PC-9 (cell line): ENCODE data around the gene PACSIN1. TPM values are rescaled to one million over a fixed set of nuclear protein-coding genes. Genes with fewer than 3 reads are reported as not detected.

Source experiments
- Bru-seq: library from RNA; stranded (reverse); fragments of 400-500 nt; gene quantifications from one replicate; lab custom pipeline; 2021; lab: Mats Ljungman, UMichigan
- BruChase-seq, 2 experiments: library from RNA; stranded (reverse); fragments of 400-500 nt; gene quantifications; one replicate each; lab custom pipeline; 2021; lab: Mats Ljungman, UMichigan
- BruUV-seq: library from RNA; stranded (reverse); fragments of 400-500 nt; replicated peaks from 2 replicates; lab custom pipeline; 2021; lab: Mats Ljungman, UMichigan
- CTCF ChIA-PET: fragments of 300-600 bp; sonication (Branson Sonifier 250); formaldehyde crosslinking; loops from one replicate; lab custom pipeline; 2022; ENCODE audit warnings: antibody characterized with exemption; lab: Charles Lee
- POLR2A ChIA-PET: fragments of 300-600 bp; sonication (Branson Sonifier 250); formaldehyde crosslinking; loops from one replicate; lab custom pipeline; 2022; ENCODE audit warnings: antibody characterized with exemption; ENCODE audit not compliant: unreplicated experiment; lab: Charles Lee
- DNase-seq, 2 experiments: peaks; one replicate each; pipeline versions ENCODE4 v3.0.0 to v3.0.0-alpha.2; 2015 to 2022; ENCODE audit warnings: mixed read lengths in 1 of 2
- H2AFZ ChIP-seq: fragments of 200-600 bp; sonication (generic); 2 replicates; pipeline ENCODE4 v1.8.1; 2017; ENCODE audit warnings: antibody characterized with exemption
- H3F3A ChIP-seq: fragments of 200-600 bp; sonication (generic); 2 replicates; pipeline ENCODE4 v1.8.1; 2017; ENCODE audit warnings: antibody characterized with exemption, mild to moderate bottlenecking, low read depth; ENCODE audit not compliant: insufficient read depth
- H3K27ac ChIP-seq: fragments of 200-600 bp; sonication (generic); 2 replicates; pipeline ENCODE4 v1.6.1; 2016; ENCODE audit warnings: mixed run types
- H3K27me3 ChIP-seq: fragments of 200-600 bp; sonication (generic); 2 replicates; pipeline ENCODE4 v1.6.1; 2016; ENCODE audit warnings: low read depth, mixed run types; ENCODE audit not compliant: insufficient read depth
- H3K36me3 ChIP-seq: fragments of 200-600 bp; sonication (generic); 2 replicates; pipeline ENCODE4 v1.6.1; 2016; ENCODE audit warnings: low read depth, mixed run types
- H3K4me1 ChIP-seq: fragments of 200-600 bp; sonication (generic); replicated peaks from 2 replicates; pipeline ENCODE4 v1.6.1; 2016; ENCODE audit warnings: mixed run types; ENCODE audit not compliant: insufficient read depth
- H3K4me2 ChIP-seq: fragments of 200-600 bp; sonication (generic); 2 replicates; pipeline ENCODE4 v1.6.1; 2017; ENCODE audit warnings: mixed run types
- H3K4me3 ChIP-seq: fragments of 200-600 bp; sonication (generic); 2 replicates; pipeline ENCODE4 v1.6.1; 2016; ENCODE audit warnings: mixed run types
- H3K79me2 ChIP-seq: fragments of 200-600 bp; sonication (generic); 2 replicates; pipeline ENCODE4 v1.6.1; 2017; ENCODE audit warnings: low read depth, mixed run types
- H3K9me2 ChIP-seq: fragments of 200-600 bp; sonication (generic); 2 replicates; pipeline ENCODE4 v1.8.1; 2017; ENCODE audit warnings: mild to moderate bottlenecking; ENCODE audit not compliant: insufficient read depth
- H3K9me3 ChIP-seq: fragments of 200-600 bp; sonication (generic); 2 replicates; pipeline ENCODE4 v1.8.1; 2016; ENCODE audit warnings: low read depth; ENCODE audit not compliant: insufficient read depth
- H4K20me1 ChIP-seq: fragments of 200-600 bp; sonication (generic); 2 replicates; pipeline ENCODE4 v1.8.1; 2017; ENCODE audit not compliant: insufficient read depth
- CTCF ChIP-seq: fragments of 200-600 bp; sonication (generic); conservative IDR thresholded peaks from 2 replicates; pipeline ENCODE4 v1.6.1; 2017; ENCODE audit warnings: mixed run types, antibody characterized with exemption, mild to moderate bottlenecking, moderate library complexity
- EZH2 ChIP-seq: fragments of 200-600 bp; sonication (generic); IDR thresholded peaks from 2 replicates; pipeline ENCODE4 v1.8.0; 2017; ENCODE audit warnings: antibody characterized with exemption, low read depth
- intact Hi-C: fragments of 100-400 bp; cut with micrococcal nuclease; formaldehyde crosslinking; loops from one replicate; pipeline ENCODE4 v1.10.0; 2022; ENCODE audit not compliant: unreplicated experiment
- long read RNA-seq: library from polyadenylated mRNA; stranded (forward); transcript quantifications from one replicate; pipeline ENCODE4 v2.0.0, GENCODE V29; 2022
- total RNA-seq: library from RNA; stranded (reverse); gene quantifications from 2 replicates; pipeline ENCODE4 v1.2.3, GENCODE V29; 2021

PACSIN1 gene
- total RNA-seq: 5.0 and 6.4 TPM in 2 replicates
- Bru-seq, nascent RNA: percentile 30 among the genes with signal in this experiment
- BruChase-seq, experiment 1, labeled RNA remaining after a 2-hour chase: percentile 26 among the genes with signal in this experiment
- BruChase-seq, experiment 2, labeled RNA remaining after a 6-hour chase: percentile 34 among the genes with signal in this experiment
- long read RNA-seq, partial matches to known transcripts: 1 of 3 reads
- long read RNA-seq, other reads (novel, unspliced or antisense): 2 of 3 reads

DNA sequence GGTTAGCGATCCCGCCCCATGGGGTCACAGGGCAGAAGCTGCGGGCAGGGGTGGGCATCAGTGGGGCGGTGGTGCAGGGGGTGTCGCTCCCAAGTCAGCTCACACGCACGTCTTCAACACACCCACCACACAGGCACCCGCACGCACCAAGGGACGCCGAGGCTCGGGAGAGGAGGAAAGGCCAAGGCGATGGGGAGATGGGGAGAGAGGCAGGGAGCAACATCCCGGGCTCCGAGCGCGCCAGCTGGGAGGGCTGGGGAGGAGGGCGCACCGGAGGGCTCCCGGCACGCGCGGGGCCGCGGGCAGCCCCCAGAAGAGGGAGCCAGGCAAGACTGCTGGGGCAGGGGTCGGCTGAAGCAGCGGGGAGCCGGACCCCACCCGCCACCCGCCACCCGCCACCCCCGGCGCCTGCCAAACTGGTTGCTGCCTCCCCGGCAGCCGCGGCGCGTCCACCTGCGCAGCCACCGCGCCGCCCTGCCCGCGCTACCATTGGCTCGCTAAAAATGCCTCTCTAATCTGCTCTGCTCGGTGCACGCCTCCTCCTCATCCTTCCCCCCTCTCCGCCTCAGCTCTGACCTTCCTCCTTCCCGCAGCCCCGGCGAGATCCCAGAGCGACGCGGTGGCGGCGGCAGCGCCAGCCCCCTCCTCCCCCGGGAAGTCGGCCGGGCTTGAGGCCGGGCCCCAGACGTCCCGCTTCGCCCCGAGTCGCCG is at the start of gene PACSIN1:
TSS of gene PACSIN1 (plus strand) at position 546 of the 711 bp plus-strand sequence. CDS start 60,230 bp downstream, outside the sequence.
- H3K27me3 ChIP-seq: no peaks in the 10 kb centered on the region
- no peaks in the 10 kb centered on the region for H3K79me2 ChIP-seq
- H3K4me2 ChIP-seq: peak within 1 kb of the TSS; percentile 90
- H3F3A ChIP-seq: peaks cover 31% of the 10 kb centered on the region
- POLR2A ChIA-PET: no interaction called here
- peak within 1 kb of the TSS; percentile 83 for H2AFZ ChIP-seq
- BruUV-seq: TSS peak; percentile 44
- DNase-seq: peak in 1 of 2 experiments; percentile 53
- TF ChIP-seq CTCF: no peak
- H3K4me3 ChIP-seq: peak within 1 kb of the TSS; percentile 61
- H3K9me3 ChIP-seq: no peaks in the 10 kb centered on the region
- H4K20me1 ChIP-seq: no peaks in the 10 kb centered on the region
- no peaks in the 10 kb centered on the region for H3K36me3 ChIP-seq
- CTCF ChIA-PET: no interaction called here
- intact Hi-C loops: loop anchor here (10.0 kb wide), 2 partner anchors 289 to 679 kb away; partner anchors contain the start of genes SNRPC and TCP11
- H3K27ac ChIP-seq: no peak within 1 kb of the TSS
- no peaks in the 10 kb centered on the region for H3K9me2 ChIP-seq
- H3K4me1 ChIP-seq: peaks cover 19% of the 10 kb centered on the region

DNA sequence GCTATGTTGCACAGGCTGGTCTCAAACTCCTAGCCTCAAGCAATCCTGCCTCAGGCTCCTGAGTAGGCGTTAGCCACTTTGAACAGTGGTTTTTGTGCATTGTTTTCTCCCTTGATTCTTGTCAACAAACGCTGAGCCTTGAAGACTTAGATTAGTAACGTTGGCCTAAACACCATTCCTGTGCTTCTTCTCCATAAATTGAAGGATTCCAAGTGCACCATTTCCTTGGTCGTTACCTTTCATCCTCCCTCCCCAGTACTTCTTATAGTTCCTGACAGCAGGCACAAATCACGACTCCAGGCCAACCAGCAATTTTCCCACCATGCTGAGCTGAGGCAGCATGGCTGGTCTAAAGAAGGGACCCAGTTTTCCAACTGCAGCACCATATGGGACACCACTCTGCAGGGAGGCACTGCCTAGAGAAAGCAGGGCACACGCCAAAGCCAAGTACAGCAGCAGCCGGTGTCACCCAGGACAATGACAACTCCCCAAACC is 49.0 kb upstream of the PACSIN1 start:
- H3F3A ChIP-seq: peaks cover 81% of the 10 kb centered on the region
- BruUV-seq: no TSS peak
- H3K4me2 ChIP-seq: no peak overlapping the region
- H3K4me1 ChIP-seq: no peaks in the 10 kb centered on the region
- no peaks in the 10 kb centered on the region for H3K27me3 ChIP-seq
- H3K36me3 ChIP-seq: peaks cover 35% of the 10 kb centered on the region
- H3K9me2 ChIP-seq: no peaks in the 10 kb centered on the region
- no peak overlapping the region for H2AFZ ChIP-seq
- peaks cover 19% of the 10 kb centered on the region; the same call in 1 of the 2 replicates for H3K79me2 ChIP-seq
- TF ChIP-seq CTCF: no peak
- no peak for TF ChIP-seq EZH2
- peaks cover 69% of the 10 kb centered on the region for H4K20me1 ChIP-seq
- H3K4me3 ChIP-seq: no peak overlapping the region
- DNase-seq: no peak
- no peak overlapping the region for H3K27ac ChIP-seq
- no peaks in the 10 kb centered on the region for H3K9me3 ChIP-seq
- POLR2A ChIA-PET: interaction anchor here (0.6 kb wide), 1 partner anchor 597 kb away, joined by 3 read pairs; no protein-coding TSS in a partner anchor
- CTCF ChIA-PET: no interaction called here
- intact Hi-C loops: loop anchor here (5.0 kb wide), 2 partner anchors 190 to 725 kb away; partner anchors contain the start of gene TCP11

DNA sequence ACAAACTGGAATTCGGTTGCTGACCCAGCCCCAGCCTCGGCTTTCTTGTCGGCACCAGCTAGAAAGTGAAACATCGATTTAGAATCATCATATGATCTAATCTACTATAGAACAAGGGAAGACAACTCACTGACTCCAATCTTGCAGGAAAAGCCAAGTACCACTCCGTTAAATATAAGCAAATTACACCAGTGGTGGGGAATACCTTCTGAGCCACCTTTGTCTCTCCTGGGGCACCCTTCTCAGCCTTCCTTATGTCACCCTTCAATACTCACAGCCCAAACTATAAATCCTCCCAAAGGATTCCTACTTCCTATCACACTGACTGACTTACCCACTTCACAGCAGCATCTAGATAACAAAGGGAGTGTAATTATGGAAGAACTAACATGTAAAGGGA is 47.5 kb upstream of the PACSIN1 start:
- H2AFZ ChIP-seq: no peak overlapping the region
- no peak for TF ChIP-seq CTCF
- TF ChIP-seq EZH2: no peak
- H3K4me1 ChIP-seq: peaks cover 8% of the 10 kb centered on the region; the same call in 1 of the 2 replicates
- H4K20me1 ChIP-seq: peaks cover 84% of the 10 kb centered on the region
- H3K9me2 ChIP-seq: no peaks in the 10 kb centered on the region
- POLR2A ChIA-PET: no interaction called here
- CTCF ChIA-PET: no interaction called here
- H3K27me3 ChIP-seq: no peaks in the 10 kb centered on the region
- intact Hi-C loops: loop anchor here (5.0 kb wide), 2 partner anchors 189 to 724 kb away; partner anchors contain the start of gene TCP11
- BruUV-seq: no TSS peak
- no peak overlapping the region for H3K4me3 ChIP-seq
- no peak overlapping the region for H3K27ac ChIP-seq
- H3K9me3 ChIP-seq: no peaks in the 10 kb centered on the region
- H3F3A ChIP-seq: peaks cover 91% of the 10 kb centered on the region
- H3K36me3 ChIP-seq: peaks cover 50% of the 10 kb centered on the region
- peaks cover 33% of the 10 kb centered on the region for H3K79me2 ChIP-seq
- no peak overlapping the region for H3K4me2 ChIP-seq
- no peak for DNase-seq
